ENCODE results near the gene BARHL1.

The BARHL1 gene

GRCh38 chr9:132582276-132582785 lies at the start of gene BARHL1:
Gene BARHL1 (plus strand): TSS chr9:132582606. CDS start chr9:132582798, 192 bp downstream.
- no peak for DNase-seq

- DNase-seq: no peak
These were observed 47.6 kb upstream of the BARHL1 start for GRCh38 chr9:132534832-132535231.

GRCh38 chr9:132536124-132536523 lies 46.3 kb upstream of the BARHL1 start:
- no peak for DNase-seq

- DNase-seq: no peak
These were observed 45.1 kb upstream of the BARHL1 start for GRCh38 chr9:132537352-132537751.

GRCh38 chr9:132538071-132538470 lies 44.3 kb upstream of the BARHL1 start:
- no peak for DNase-seq

- no peak for DNase-seq
These were observed 43.3 kb upstream of the BARHL1 start for GRCh38 chr9:132539096-132539495.

- no peak for DNase-seq
These were observed 41.4 kb upstream of the BARHL1 start for GRCh38 chr9:132541051-132541450.

- no peak for DNase-seq
These were observed 40.3 kb upstream of the BARHL1 start for GRCh38 chr9:132541870-132542830.

- no peak for DNase-seq
These were observed 39.2 kb upstream of the BARHL1 start for GRCh38 chr9:132543251-132543650.

GRCh38 chr9:132543960-132544359 lies 38.4 kb upstream of the BARHL1 start:
- DNase-seq: no peak

GRCh38 chr9:132545578-132545977 lies 36.8 kb upstream of the BARHL1 start:
- no peak for DNase-seq

GRCh38 chr9:132546148-132547051 lies 36.0 kb upstream of the BARHL1 start:
- DNase-seq: no peak

GRCh38 chr9:132547052-132547431 lies 35.4 kb upstream of the BARHL1 start:
- no peak for DNase-seq

GRCh38 chr9:132547436-132547835 lies 35.0 kb upstream of the BARHL1 start:
- no peak for DNase-seq

- DNase-seq: no peak
These were observed 34.3 kb upstream of the BARHL1 start for GRCh38 chr9:132547976-132548730.

- no peak for DNase-seq
These were observed 33.4 kb upstream of the BARHL1 start for GRCh38 chr9:132548751-132549640.

GRCh38 chr9:132551556-132551955 lies 30.9 kb upstream of the BARHL1 start:
- no peak for DNase-seq

GRCh38 chr9:132552041-132552440 lies 30.4 kb upstream of the BARHL1 start:
- DNase-seq: no peak

GRCh38 chr9:132554755-132555154 lies 27.7 kb upstream of the BARHL1 start:
- DNase-seq: no peak

GRCh38 chr9:132555528-132555927 lies 26.9 kb upstream of the BARHL1 start:
- DNase-seq: no peak

- no peak for DNase-seq
These were observed 26.2 kb upstream of the BARHL1 start for GRCh38 chr9:132556235-132556634.

- DNase-seq: no peak
These were observed 25.7 kb upstream of the BARHL1 start for GRCh38 chr9:132556714-132557113.
